ENCODE results near the gene CACNA2D4. TPM values are rescaled to one million over a fixed set of nuclear protein-coding genes. Genes with fewer than 3 reads are reported as not detected.
A peak's percentile ranks its signal among the peaks of the same experiment; 100 is the strongest.

CACNA2D4 gene
- total RNA-seq, 1 donor from 2014 or later, result 0.87 TPM

DNA sequence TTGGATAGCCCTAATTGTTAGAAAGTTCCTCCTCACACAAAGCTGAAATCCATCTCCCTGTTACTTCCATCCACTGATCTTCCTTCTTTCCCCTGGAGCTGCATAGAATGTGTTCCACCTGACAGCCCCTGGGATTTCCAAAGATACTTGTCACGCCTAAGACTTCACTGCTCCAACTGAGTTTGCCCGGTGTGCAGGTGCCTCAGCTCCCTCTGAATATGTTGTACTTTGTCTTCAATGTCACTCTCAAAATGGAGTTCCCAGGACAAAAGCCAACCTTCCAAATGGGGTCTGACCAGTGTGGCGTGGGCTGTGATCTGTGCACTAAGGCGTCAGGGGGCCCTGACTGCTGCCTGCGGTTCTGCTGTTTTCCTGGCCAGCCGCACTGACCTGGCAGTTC lies 42.8 kb downstream of the CACNA2D4 start:
- H3K27ac Mint-ChIP-seq, result no peak overlapping the region
- no peak overlapping the region for H3K4me3 Mint-ChIP-seq
- H3K27me3 Mint-ChIP-seq, result peaks cover 51% of the 10 kb centered on the region
- TF ChIP-seq, protein P1, sequence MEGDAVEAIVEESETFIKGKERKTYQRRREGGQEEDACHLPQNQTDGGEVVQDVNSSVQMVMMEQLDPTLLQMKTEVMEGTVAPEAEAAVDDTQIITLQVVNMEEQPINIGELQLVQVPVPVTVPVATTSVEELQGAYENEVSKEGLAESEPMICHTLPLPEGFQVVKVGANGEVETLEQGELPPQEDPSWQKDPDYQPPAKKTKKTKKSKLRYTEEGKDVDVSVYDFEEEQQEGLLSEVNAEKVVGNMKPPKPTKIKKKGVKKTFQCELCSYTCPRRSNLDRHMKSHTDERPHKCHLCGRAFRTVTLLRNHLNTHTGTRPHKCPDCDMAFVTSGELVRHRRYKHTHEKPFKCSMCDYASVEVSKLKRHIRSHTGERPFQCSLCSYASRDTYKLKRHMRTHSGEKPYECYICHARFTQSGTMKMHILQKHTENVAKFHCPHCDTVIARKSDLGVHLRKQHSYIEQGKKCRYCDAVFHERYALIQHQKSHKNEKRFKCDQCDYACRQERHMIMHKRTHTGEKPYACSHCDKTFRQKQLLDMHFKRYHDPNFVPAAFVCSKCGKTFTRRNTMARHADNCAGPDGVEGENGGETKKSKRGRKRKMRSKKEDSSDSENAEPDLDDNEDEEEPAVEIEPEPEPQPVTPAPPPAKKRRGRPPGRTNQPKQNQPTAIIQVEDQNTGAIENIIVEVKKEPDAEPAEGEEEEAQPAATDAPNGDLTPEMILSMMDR (conservative IDR thresholded peaks at IDR 0.05), result no peak
- H3K4me1 Mint-ChIP-seq (ENCODE audit: unreplicated experiment), result no peaks in the 10 kb centered on the region
- no peaks in the 10 kb centered on the region for H3K9me3 Mint-ChIP-seq
- no peaks in the 10 kb centered on the region for H3K36me3 Mint-ChIP-seq
- DNase-seq (ENCODE audit: extremely low spot score, unreplicated experiment), result peak; percentile 36

DNA sequence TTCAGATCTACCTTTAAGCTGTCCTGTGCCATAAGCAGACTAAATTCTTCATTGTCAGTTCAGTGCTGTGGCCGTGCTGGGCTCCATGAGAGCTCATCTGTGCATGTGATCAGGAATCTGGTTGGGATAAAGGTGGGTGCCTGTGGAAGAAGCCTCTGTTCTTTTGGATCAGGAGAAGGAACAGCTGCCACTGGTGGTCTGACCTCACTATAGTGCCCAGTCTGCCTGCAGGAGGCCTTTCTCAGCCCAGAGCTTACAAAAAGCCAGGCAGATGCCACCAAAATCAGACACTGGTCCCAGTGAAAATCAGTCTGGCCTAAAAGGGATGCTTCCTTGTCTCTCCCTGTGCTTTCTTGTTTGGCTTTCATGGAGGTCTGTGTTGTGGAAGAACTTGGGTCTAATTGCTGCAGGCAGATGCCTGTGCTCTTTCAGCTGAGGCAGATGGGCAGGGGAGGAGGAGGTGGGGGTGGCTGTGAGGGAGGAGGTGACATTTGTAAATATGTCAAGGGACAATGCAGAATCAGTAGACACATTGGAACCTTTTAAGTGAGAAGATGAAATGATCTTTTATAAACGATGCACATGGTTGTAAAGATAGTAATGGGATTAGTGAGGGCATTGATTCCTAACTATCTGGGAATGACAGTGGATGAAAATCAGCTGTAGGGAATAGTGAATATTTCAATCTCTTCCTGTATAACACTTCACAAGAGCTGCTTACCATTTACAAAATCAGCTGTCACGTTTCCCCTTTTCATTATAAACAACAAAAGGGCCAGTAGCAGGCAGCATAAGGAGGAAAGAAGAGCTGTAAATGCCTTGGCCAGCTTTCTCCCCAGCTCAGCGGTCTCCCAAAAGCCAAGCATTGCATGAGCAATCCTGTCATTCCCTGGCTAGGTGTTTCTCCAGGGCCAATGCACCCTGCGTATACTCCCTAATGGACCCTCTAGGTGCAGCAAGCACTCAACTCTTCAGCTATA lies 44.6 kb downstream of the CACNA2D4 start:
- H3K9me3 Mint-ChIP-seq, result no peaks in the 10 kb centered on the region
- H3K36me3 Mint-ChIP-seq, result no peaks in the 10 kb centered on the region
- peak; percentile 24 for DNase-seq (ENCODE audit: extremely low spot score, unreplicated experiment)
- H3K4me3 Mint-ChIP-seq, result no peak overlapping the region
- no peaks in the 10 kb centered on the region for H3K4me1 Mint-ChIP-seq (ENCODE audit: unreplicated experiment)
- TF ChIP-seq, protein P1 (conservative IDR thresholded peaks at IDR 0.05), result no peak
- peaks cover 63% of the 10 kb centered on the region for H3K27me3 Mint-ChIP-seq
- no peak overlapping the region for H3K27ac Mint-ChIP-seq

GRCh38 chr12:1872448-1872847 lies 46.0 kb downstream of the CACNA2D4 start:
- no peaks in the 10 kb centered on the region for H3K36me3 Mint-ChIP-seq
- peaks cover 73% of the 10 kb centered on the region for H3K27me3 Mint-ChIP-seq

GRCh38 chr12:1872001-1872400 lies 46.5 kb downstream of the CACNA2D4 start:
- no peaks in the 10 kb centered on the region for H3K9me3 Mint-ChIP-seq
- no peaks in the 10 kb centered on the region for H3K36me3 Mint-ChIP-seq
- TF ChIP-seq, protein P1 (conservative IDR thresholded peaks at IDR 0.05), result no peak
- peak; percentile 32 for DNase-seq (ENCODE audit: extremely low spot score, unreplicated experiment)
- H3K4me3 Mint-ChIP-seq, result no peak overlapping the region
- H3K27ac Mint-ChIP-seq, result no peak overlapping the region
- peaks cover 73% of the 10 kb centered on the region for H3K27me3 Mint-ChIP-seq
- H3K4me1 Mint-ChIP-seq (ENCODE audit: unreplicated experiment), result no peaks in the 10 kb centered on the region

More at GRCh38 chr12:1872448-1872847, 46.0 kb downstream of the CACNA2D4 start:
- Mint-ChIP-seq H3K4me1 (ENCODE audit: unreplicated experiment) (no peaks in the 10 kb centered on the region), H3K27ac (no peak overlapping the region), H3K9me3 (no peaks in the 10 kb centered on the region), H3K4me3 (no peak overlapping the region)
- TF ChIP-seq, protein P1 (conservative IDR thresholded peaks at IDR 0.05), result no peak
- DNase-seq (ENCODE audit: extremely low spot score, unreplicated experiment), result peak; percentile 59

GRCh38 chr12:1870998-1871917 lies 47.2 kb downstream of the CACNA2D4 start:
- Mint-ChIP-seq H3K36me3 (no peaks in the 10 kb centered on the region), H3K9me3 (no peaks in the 10 kb centered on the region), H3K27me3 (peaks cover 68% of the 10 kb centered on the region), H3K4me3 (no peak overlapping the region), H3K4me1 (ENCODE audit: unreplicated experiment) (no peaks in the 10 kb centered on the region), H3K27ac (no peak overlapping the region)
- peak; percentile 31 for DNase-seq (ENCODE audit: extremely low spot score, unreplicated experiment)
- TF ChIP-seq, protein P1 (conservative IDR thresholded peaks at IDR 0.05), result no peak
